ENCODE measurements around the gene TRIM54. TPM values are rescaled to one million over a fixed set of nuclear protein-coding genes. Genes with fewer than 3 reads are reported as not detected.
"Not testable (repeated sequence)": the region's sequence is repeated elsewhere in the genome, so short reads cannot be mapped to it uniquely, and the experiment has no call there.

Gene TRIM54
- polyA plus RNA-seq, 4 donors, result 3.5 to 6.3 (median 4.6) TPM

- DNase-seq (ENCODE audit: low read depth in 4 of 4, low spot score in 3 of 4), result peak in 3 of 4 donors; percentile 54 to 67 (median 62)
These were observed 26.2 kb downstream of the TRIM54 start, which contains the start of gene UCN for GRCh38 chr2:27308359-27308881. UCN (minus strand) TSS chr2:27308445; CDS start chr2:27307895, 550 bp downstream.

- DNase-seq (ENCODE audit: low read depth in 4 of 4, low spot score in 3 of 4), result no peak
These were observed 27.4 kb downstream of the TRIM54 start for GRCh38 chr2:27309651-27310050.

- DNase-seq (ENCODE audit: low read depth in 4 of 4, low spot score in 3 of 4), result no peak
These were observed 29.9 kb downstream of the TRIM54 start for GRCh38 chr2:27312152-27312551.

GRCh38 chr2:27313882-27314645, 31.8 kb downstream of the TRIM54 start:
- no peak for DNase-seq (ENCODE audit: low read depth in 4 of 4, low spot score in 3 of 4)

GRCh38 chr2:27314709-27315108, 32.5 kb downstream of the TRIM54 start:
- no peak for DNase-seq (ENCODE audit: low read depth in 4 of 4, low spot score in 3 of 4)

GRCh38 chr2:27315122-27315521, 32.9 kb downstream of the TRIM54 start:
- no peak for DNase-seq (ENCODE audit: low read depth in 4 of 4, low spot score in 3 of 4)

- no peak for DNase-seq (ENCODE audit: low read depth in 4 of 4, low spot score in 3 of 4)
These were observed 34.6 kb downstream of the TRIM54 start for GRCh38 chr2:27316655-27317412.

GRCh38 chr2:27319839-27320238, 37.6 kb downstream of the TRIM54 start:
- DNase-seq (ENCODE audit: low read depth in 4 of 4, low spot score in 3 of 4), result not testable (repeated sequence)

- no peak for DNase-seq (ENCODE audit: low read depth in 4 of 4, low spot score in 3 of 4)
These were observed 38.8 kb downstream of the TRIM54 start for GRCh38 chr2:27320958-27321543.

- no peak for DNase-seq (ENCODE audit: low read depth in 4 of 4, low spot score in 3 of 4)
These were observed 40.1 kb downstream of the TRIM54 start for GRCh38 chr2:27322301-27322765.

- peak; percentile 84 to 90 (median 85) for DNase-seq (ENCODE audit: low read depth in 4 of 4, low spot score in 3 of 4)
These were observed 40.8 kb downstream of the TRIM54 start, which contains the start of gene MPV17 for GRCh38 chr2:27322766-27323595. MPV17 (minus strand) TSS chr2:27323097; CDS start chr2:27322517, 580 bp downstream.

- DNase-seq (ENCODE audit: low read depth in 4 of 4, low spot score in 3 of 4), result no peak
These were observed 41.5 kb downstream of the TRIM54 start for GRCh38 chr2:27323596-27324285.

GRCh38 chr2:27324720-27325119, 42.5 kb downstream of the TRIM54 start:
- DNase-seq (ENCODE audit: low read depth in 4 of 4, low spot score in 3 of 4), result no peak

- DNase-seq (ENCODE audit: low read depth in 4 of 4, low spot score in 3 of 4), result no peak
These were observed 53.1 kb downstream of the TRIM54 start for GRCh38 chr2:27335311-27335710.

GRCh38 chr2:27336173-27336572, 53.9 kb downstream of the TRIM54 start:
- DNase-seq (ENCODE audit: low read depth in 4 of 4, low spot score in 3 of 4), result no peak

- no peak for DNase-seq (ENCODE audit: low read depth in 4 of 4, low spot score in 3 of 4)
These were observed 65.4 kb downstream of the TRIM54 start for GRCh38 chr2:27347641-27348040.

- no peak for DNase-seq (ENCODE audit: low read depth in 4 of 4, low spot score in 3 of 4)
These were observed 68.0 kb downstream of the TRIM54 start for GRCh38 chr2:27350106-27350693.

- no peak for DNase-seq (ENCODE audit: low read depth in 4 of 4, low spot score in 3 of 4)
These were observed 69.8 kb downstream of the TRIM54 start for GRCh38 chr2:27351802-27352598.
